GM13977 (cell line): ENCODE data around the gene EPHB1.

Experiments
- DNase-seq: peaks from one replicate; pipeline ENCODE4 v3.0.0; 2012; ENCODE audit warnings: low spot score
- CTCF ChIP-seq: IDR thresholded peaks from 2 replicates; pipeline ENCODE4 v1.5.1; 2012; ENCODE audit warnings: mild to moderate bottlenecking, control low read depth; ENCODE audit not compliant: insufficient read depth; ENCODE audit errors: extremely low read depth, missing control alignments
- in situ Hi-C: fragments of 300-500 bp; cut with MboI; formaldehyde crosslinking; loops from one replicate; pipeline ENCODE4 v1.12.0; 2022; ENCODE audit warnings: low sequenced_read_pairs, low pct_unique_long_range_greater_than_20kb, mixed read lengths, inconsistent platforms; ENCODE audit not compliant: unreplicated experiment

The EPHB1 gene

GRCh38 chr3:135159681-135160247 is 364.7 kb downstream of the EPHB1 start:
- no peak for DNase-seq
- TF ChIP-seq CTCF: no peak
- in situ Hi-C loops: no loop called here

GRCh38 chr3:135161425-135161824 is 366.4 kb downstream of the EPHB1 start:
- no peak for DNase-seq
- in situ Hi-C loops: no loop called here
- no peak for TF ChIP-seq CTCF

- no peak for DNase-seq
- in situ Hi-C loops: no loop called here
- no peak for TF ChIP-seq CTCF
Observed at GRCh38 chr3:135163701-135164100, 368.6 kb downstream of the EPHB1 start.

- in situ Hi-C loops: no loop called here
- TF ChIP-seq CTCF: no peak
- DNase-seq: no peak
Observed at GRCh38 chr3:135165260-135165659, 370.2 kb downstream of the EPHB1 start.

GRCh38 chr3:135166266-135166825 is 371.3 kb downstream of the EPHB1 start:
- in situ Hi-C loops: no loop called here
- no peak for TF ChIP-seq CTCF
- DNase-seq: no peak

GRCh38 chr3:135168822-135169221 is 373.8 kb downstream of the EPHB1 start:
- in situ Hi-C loops: no loop called here
- TF ChIP-seq CTCF: no peak
- no peak for DNase-seq

GRCh38 chr3:135169651-135170050 is 374.6 kb downstream of the EPHB1 start:
- in situ Hi-C loops: no loop called here
- no peak for DNase-seq
- no peak for TF ChIP-seq CTCF
